ENCODE measurements around the gene DAB1.

DAB1 gene

DNA sequence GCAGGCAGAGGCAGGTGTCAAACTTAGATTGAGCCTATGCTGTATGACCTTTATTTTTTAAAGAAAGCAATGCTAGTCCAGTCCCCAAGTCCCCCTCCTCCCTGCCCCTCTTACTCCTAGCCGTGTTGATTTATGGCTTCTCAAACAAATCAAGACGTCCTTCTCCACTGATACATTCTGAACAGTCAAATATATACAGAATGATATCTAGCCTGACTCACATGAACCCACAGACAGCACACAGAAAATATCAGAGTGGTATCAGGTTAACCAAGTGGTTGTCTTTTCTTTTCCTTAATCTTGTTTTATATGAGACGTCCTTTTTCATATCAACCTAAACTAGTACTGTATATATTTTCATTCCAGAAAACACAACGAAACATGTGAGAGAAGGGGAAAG is 13.4 kb downstream of the DAB1 start:
- no peak for DNase-seq

DNA sequence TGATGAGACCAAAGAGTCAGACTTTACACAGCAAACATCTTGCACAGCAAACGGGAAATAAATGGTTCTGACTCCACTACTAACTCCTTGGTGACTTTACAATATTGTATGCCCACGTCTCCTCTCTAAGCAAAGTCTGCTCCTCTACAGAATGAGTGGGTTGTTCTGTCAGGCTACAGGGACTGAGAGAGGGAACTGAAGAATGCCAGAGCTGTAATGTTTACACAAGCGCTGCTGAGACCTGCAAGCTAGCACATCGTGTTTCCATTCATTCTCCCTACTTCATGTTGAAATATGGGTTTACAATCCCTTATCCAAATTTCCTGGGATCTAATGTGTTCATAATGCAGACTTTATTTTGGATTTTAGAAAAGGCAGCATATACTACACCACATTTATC is 15.9 kb downstream of the DAB1 start:
- DNase-seq: no peak

DNA sequence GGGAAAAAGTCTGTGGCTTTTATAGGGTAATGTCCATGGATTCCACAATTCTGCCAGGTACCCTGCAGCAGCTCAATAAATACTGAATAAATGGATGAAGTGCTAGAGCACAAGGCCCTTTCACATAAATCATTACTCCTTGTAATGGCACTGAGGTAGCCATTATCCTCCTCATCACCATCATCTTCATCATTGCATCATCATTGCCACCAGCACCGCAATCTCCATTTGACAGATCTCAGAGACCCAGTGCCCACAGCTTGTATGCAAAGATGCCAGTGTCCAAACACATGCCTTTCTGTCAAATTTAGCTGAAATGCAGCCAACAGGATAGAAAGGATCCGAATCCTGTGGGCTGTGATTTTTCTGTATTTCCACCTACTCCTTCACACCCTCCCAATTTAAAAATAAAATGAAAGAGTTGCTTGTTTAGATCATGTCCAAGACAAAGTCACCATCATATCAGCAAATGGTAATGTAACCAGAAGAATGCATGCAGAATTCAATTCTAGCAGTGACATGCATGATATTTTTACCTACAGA is 17.4 kb downstream of the DAB1 start:
- DNase-seq: no peak

DNA sequence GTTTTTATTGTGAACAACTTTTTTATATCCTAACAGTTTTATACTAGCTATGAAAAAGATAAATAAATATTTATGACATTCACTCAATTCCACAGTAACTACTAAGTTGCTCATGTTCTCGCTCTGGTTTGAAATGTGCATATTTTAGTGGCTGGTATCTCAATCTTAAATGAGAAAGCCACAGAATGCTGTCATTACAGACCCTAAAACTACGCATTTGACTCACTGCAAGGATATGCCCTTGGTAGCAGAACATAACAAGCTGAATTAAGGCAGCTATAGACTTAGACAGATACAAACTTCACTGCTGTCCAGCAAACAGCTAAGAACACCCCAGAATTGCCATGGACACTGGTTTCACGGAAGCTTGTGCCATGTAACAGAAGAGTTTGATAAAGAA is 19.0 kb downstream of the DAB1 start:
- DNase-seq: no peak

DNA sequence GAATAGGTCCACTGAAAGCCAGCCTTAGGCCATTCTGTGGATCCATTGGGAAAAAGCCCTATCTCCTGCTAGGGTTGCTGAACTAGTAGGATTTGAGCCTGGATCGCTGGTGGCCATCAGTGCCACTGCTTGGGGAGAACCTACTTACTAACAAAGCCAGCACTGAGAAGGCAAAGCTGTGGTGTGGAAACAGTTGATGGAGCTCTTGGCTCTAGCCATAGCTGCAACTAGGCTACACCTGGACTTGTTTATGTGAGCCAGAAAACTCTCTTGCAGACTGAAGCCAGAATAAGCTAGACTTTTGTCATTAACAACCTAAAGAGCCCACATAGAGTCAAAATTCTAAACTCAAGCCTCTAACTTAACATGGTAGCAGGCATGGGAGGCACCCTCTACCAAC is 20.7 kb downstream of the DAB1 start:
- no peak for DNase-seq

DNA sequence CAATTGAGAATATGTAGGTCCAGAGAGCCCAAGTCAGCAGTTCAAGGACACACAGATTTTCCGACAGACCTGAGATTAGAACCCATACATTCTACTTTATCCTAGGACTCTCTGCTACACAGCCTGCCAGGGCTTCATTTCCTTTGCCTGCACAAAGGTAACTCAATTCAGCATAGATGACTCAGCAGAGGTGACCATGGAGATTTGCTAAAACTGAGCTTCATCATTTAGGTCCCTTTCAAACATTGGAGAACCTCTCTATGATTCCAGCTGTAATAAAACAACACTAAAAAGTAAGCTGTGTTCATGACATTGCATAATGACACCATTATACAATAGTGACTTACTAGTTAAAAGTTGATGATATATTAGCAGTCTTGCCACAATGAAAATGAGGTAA is 22.2 kb downstream of the DAB1 start:
- no peak for DNase-seq

DNA sequence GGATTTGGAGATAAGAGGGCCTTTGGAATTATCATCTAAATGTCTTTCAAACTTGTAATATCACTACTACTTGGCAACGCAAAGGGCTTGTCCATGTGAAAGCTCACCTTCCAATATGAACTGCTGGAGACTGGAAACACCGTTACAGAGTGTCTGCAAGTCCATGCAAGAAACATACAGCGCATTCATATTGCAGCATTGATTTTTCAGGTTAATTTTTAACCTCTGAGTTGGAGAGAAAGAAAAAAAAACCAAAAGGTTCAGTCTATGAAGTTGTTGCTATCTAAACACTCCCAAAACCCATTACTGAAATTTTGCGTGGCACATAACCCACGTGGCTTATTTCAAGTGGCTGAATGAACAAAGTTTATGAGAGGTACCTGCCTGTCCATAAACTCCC is 23.8 kb downstream of the DAB1 start:
- DNase-seq: no peak

DNA sequence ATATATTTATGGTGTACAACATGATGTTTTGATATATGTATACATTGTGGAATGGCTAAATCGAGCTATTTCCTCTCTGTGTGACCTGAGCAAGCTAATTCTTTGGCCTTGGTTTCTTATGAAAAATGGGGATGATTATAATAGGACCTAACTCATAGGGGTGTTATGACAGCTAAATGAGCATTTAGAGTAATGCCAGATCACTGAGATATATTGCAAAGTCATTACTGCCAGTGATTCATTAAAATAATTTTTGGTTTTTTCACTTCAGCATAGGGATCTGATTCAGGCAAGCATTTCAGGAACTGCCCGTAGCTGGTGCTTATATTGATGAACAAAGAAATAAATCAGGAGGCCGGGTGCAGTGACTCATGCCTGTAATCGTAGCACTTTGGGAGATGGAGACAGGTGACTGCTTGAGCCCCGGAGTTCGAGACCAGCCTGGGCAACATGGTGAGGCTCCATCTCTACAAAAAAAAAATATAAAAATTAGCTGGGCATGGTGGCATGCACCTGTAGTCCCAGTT is 30.7 kb downstream of the DAB1 start:
- DNase-seq: no peak

DNA sequence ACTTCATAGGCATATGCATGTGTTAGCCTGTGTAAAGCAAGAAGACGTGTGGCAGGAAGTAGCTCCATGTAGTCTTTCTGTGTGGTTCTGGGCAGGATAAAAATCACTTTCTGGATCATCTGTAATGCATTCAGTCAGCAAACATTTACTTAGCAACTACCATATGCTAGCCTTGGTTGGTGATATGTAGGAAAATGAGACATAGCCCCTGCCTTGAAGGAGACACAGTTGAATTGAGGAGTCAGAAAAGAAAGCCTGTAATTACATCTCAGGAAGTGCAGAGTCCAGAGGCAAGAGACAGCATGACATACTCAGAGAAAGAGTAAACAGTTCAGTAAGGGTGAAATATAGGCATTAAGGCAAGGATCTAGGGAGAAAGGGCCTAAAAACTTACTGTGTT is 38.5 kb downstream of the DAB1 start:
- DNase-seq: no peak

DNA sequence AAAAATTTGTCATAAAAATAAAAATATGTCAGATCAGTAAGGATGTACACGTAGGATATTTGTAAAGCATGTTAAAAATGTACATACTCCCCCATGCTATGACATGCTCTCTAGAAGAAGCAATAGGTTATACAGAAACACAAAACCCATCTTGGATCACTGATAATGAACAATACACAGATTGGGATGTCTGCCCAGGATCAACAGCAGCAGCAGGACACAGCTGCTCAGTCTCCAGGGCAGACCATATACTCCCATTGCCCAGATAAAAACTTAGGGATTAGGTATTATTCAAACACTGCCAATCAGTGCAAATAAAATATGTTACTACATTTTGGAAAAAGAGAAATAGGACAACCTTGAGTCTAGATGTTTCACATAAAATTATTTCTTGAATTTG is 39.0 kb downstream of the DAB1 start:
- DNase-seq: no peak

DNA sequence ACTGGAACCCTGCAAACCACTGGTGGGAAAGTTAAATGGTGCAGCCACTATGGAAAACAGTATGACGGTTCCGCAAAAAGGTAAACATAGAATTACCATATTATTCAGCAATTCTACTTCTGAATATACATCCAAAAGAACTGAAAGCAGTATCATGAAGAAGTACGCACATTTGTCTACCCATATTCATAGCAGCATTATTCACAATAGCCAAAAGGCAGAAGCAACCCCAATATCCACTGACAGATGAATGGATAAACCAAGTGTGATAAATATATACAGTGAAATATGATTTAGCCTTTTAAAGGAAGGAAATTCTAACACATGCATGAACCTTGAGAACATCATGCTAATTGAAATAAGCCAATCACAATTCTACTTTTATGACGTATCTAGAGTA is 39.6 kb downstream of the DAB1 start:
- DNase-seq: no peak

DNA sequence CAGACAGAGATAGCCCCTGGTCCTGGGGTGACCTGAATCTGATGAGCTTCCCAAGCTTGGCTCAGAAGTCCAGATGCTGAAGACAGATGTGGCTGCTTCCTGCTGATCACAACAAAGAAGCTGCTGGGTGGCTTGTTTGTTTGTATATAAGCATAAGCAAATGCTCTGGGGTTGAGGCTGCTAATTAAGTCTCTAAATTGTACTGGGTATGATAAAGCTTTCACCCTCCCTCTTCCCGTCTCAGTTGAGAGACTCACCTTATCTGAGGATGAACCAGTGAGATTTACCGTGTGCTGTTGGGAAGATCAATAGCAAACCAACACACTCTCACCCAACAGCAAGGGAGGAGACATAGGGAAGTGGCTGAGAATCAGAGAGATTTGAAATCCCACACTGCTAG is 42.0 kb downstream of the DAB1 start:
- DNase-seq: no peak

DNA sequence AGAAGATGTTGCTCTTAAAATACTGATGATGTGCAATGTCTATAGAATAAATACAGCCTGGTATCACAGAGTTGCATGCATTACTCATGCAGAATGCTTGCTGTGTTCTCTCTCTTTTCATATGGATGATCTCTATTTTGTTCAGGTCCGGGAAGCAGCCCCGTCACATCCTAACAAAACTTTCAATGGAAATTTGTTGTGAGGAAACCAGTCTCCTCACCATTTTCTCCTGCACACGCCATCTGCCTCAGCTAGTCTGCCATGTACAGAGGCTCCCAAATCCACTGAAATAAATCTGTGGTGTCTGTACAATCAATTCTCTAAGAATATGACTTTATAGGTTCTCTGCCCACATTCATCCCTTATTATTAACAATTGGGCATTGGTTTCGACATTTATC is 42.4 kb downstream of the DAB1 start:
- no peak for DNase-seq

DNA sequence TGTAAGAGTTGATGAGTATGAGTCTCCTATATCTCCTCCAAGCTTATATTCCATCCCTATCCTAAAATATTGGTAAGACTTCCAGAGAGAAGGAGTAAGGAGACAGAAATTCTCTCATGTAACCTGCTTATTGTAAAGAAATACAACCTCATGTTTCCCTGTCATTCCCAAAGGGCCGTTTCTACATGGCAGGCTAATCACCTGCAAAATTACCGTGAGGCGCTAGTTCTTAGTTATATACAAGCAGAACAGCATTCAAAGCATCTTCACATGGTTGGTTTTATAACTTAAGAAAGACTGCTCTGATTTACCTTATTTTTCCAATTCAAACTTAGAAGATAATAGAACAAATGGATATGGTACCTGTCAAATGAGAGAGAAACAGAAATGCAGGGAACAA is 42.9 kb downstream of the DAB1 start:
- DNase-seq: no peak

DNA sequence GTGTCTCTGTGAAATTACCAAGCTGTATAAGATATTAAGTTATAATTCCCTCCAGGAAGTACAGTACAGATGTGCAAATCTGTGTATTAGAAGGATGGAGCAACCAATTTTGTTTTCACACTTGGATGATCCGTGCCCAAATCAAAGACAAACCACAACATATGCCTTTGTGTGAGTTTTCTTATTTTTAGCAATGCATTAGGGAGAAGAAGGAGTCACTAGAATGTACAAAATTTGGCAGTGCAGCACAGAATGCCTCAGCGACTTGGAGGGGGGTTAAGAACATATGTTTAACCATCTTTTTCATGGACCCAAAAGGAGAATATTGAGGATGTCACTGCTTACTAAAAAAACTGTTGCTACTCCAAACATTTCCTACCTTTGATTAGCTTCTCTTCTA is 45.3 kb downstream of the DAB1 start:
- no peak for DNase-seq

DNA sequence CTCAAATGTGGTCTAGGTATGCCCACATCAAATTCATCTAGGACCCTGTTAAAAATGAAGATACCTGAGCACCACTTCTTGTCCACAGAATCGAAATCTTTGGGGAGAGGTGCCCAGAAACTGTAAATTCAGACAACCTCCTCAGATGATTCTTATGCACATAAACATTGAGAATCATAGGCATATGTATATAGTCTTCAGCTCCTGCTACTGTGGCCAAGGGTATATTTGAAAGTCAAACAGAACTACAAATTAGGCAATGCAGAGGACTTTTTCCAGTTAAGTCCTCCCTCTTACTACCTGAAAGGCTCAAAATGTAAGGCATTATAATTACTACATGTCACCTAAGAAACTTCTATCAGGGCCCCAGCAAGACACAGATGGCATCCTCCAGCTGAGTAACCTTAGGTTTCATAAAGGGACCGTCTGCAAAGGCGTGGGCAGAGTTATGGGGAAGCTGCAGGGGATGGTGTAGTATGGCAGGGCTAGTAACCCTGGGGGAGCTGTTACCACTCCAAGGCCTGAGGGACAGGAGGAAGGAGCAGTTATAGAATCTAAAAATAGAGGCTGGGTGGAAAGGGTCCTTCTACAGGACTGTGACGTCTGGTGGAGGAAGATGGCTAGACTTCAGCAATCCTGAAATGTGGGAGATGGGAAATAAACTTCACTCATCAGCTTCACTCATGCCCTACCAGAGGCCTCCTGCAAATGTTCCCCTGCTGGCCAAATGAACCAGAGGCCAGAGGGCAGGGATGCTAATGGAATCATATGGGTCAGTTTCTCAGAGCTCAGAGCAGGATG is 46.3 kb downstream of the DAB1 start:
- DNase-seq: no peak

DNA sequence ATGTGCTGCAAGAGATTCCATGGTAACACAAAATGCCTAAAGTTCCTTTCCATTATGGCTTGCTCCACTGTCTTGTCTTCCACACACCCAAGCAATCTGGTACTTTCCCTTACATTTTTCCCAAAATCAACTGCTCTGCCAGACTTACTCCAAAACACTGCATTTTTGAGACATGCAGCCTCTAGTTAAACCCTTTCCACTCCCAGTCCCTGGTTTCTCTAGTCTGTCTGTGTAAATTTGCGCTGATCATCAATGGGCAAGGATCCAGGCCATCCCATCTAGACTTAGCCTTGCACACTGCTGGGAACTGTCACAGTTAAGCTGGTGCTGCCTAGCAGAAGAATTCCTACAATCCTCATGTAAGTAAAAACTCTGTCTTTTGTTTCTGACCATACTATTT is 47.8 kb downstream of the DAB1 start:
- no peak for DNase-seq

DNA sequence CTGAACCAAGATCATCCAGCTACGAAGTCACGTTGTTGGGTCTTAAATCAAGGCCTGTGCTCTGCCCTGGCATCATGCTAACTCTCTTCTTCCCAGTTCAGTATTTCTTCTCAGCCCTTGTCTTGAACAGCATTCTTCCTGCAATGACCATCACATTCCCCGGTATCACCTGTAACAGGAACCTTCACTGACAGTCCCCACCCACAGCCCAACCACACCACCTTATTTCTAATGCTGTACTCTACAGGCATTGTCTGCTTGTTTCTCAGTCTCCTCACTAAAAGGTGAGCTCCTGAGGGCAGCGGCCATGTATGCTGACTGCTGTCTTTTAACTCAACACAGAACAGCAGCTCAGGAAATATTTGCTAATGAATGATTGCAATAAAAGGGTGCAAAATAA is 54.0 kb downstream of the DAB1 start:
- DNase-seq: no peak

DNA sequence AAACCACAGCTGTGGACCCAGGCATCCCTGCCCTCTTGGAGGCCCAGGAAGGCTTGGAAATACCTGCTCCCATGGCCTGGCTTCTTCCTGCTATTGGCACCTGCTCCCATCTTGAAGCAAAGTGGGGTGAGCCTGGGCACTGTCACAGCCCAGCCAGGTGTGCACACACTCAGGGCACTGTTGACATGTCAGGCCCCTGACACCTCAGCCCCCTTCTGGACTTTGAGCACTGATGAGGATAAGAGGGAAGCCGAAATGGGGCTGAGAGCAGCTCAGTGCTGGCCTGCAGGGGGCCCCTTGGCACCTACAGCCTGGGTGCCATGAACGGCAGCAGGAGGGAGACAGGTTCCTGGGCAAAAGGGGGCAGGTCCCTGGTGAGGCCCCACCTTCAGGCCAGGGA is 55.9 kb downstream of the DAB1 start:
- DNase-seq: no peak

DNA sequence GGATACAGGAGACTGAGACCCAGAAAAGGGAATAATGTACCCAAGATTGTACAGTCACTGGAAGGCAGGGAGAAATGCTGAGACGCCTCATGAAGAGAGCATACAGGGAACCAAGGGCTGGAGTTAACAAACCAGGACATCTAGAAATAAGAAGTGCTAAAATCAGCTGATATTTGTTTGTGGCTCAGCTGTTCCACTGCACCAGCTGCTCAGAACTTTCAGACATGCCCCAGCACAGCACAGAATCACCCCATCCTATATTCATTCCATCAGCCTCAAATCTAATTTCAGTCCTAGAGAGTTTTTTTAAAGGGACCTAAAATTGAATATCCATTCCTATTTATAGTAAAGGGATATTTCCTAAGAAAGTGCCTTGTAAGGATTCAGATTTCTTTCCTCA is 60.2 kb downstream of the DAB1 start:
- no peak for DNase-seq

DNA sequence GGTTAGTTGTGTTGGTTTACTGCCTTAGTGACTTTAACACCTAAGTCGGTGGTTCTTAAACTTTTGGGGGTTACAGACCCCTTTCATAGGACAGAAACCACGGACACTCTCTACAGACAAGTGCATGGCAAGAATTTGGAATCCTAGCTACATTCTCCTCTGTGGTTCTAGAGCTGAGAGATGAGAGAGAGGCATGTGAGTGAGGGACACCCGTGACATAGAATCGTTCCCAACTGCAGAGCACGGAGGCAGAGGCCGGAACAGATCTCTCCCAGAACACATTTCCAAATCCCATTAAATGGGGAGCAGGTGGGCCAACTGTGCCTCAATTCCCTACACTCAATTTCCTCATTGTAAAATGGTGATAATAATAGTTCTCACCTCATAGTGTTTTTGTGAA is 60.7 kb downstream of the DAB1 start:
- no peak for DNase-seq

DNA sequence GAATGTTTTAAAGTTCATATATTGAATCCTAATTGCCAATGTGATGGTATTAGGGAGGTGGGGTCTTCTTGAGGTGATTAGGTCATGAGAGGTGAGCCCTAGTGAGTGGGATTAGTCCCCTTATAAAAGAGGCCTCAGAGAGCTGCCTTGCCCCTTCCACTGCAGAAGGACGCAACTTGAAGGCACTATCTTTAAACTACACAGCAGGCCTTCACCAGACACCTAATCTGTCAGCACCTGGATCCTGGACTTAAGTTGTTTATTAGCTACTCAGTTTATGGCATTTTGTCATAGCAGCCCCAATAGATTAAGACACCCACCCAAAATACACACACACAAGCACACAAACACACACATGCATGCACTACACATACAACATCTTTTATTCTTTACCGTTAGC is 61.4 kb downstream of the DAB1 start:
- no peak for DNase-seq

DNA sequence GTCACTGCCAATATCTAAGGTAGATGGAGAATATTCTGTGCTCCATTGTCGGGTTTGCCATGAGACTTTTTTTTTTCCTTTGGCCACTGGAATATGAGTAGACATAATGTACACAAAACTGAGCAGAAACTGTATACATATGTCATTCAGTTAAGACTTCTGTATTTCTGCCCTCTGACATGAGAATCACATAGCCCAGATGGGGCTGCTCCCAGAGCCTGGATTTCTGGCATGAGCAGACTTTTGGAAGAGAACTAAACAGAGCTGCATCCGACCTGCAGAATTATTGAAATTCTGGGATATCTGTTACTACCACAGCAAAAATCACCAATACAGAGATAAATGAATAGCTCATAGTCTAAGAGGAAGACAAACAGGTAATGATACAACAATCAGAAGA is 62.3 kb downstream of the DAB1 start:
- no peak for DNase-seq

DNA sequence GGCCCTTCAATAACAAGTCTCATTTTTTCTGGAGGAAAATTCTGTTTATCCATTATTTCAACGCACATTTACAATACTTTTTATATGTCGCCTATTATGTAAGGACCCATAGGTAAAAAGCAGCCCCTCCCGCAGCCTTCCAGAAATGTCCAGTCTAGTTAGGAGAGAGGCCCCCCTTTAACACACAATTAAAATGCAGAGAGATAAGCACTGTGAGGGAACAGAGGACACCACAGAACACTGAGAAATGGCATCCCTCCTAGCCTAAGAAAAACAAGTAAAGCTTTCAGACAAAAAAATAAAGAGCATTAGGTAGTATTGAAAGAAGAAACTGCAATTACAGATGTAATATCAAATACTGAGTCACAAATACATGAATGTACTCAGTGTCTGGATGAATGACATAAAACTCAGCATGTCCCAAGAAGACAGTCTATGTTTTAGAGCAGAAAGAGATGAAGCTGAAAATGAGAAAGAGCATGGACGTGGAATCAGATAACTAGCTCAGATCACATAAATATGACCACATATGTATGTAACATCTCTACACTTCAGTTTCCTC is 62.9 kb downstream of the DAB1 start:
- no peak for DNase-seq

DNA sequence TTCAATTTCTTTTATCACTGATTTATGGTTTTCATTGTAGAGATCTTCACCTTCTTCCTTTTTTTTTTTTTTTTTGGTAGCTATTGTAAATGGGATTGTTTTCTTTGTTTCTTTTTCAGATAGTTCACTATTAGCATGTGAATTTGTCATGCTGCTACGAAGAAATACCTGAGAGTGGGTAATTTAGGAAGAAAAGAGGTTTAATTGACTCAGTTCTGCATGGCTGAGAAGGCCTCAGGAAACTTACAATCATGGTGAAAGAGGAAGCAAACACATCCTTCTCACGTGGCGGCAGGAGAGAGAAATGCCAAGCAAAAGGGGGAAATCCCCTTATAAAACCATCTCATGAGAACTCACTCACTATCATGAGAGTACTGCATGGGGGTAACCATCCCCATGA is 66.4 kb downstream of the DAB1 start:
- DNase-seq: no peak
